Liver (tissue), 9 donors: ENCODE data around the gene AP5Z1. TPM values are rescaled to one million over a fixed set of nuclear protein-coding genes. Genes with fewer than 3 reads are reported as not detected.

Source experiments
- DNase-seq: peaks from one replicate; pipeline ENCODE4 v3.0.0-alpha.2; 2017; ENCODE audit warnings: low spot score
- H3K27ac ChIP-seq, 2 donors: one replicate each; pipeline ENCODE4 v1.7.0; 2013; ENCODE audit warnings: inconsistent platforms in 2 of 2, low read length in 2 of 2, control low read depth in 1 of 2, low read depth in 1 of 2, mild to moderate bottlenecking in 1 of 2
- H3K27me3 ChIP-seq, 4 donors: one replicate each; pipeline versions ENCODE4 v1.6.1 to v1.7.0; 2013; ENCODE audit warnings: low read length in 3 of 4, inconsistent platforms in 1 of 4, mild to moderate bottlenecking in 1 of 4, moderate library complexity in 1 of 4; ENCODE audit not compliant: control insufficient read depth in 4 of 4, insufficient read depth in 4 of 4
- H3K36me3 ChIP-seq, 4 donors: one replicate each; pipeline versions ENCODE4 v1.6.1 to v1.7.0; 2013; ENCODE audit warnings: low read length in 3 of 4, mild to moderate bottlenecking in 3 of 4, low read depth in 1 of 4, moderate library complexity in 1 of 4; ENCODE audit not compliant: control insufficient read depth in 4 of 4, insufficient read depth in 3 of 4
- H3K4me1 ChIP-seq, 4 donors: one replicate each; pipeline versions ENCODE4 v1.6.1 to v1.7.0; 2013; ENCODE audit warnings: low read length in 3 of 4, mild to moderate bottlenecking in 3 of 4, moderate library complexity in 1 of 4; ENCODE audit not compliant: control insufficient read depth in 4 of 4, insufficient read depth in 4 of 4
- H3K4me3 ChIP-seq, 3 donors: one replicate each; pipeline versions ENCODE4 v1.6.1 to v1.7.0; 2013; ENCODE audit warnings: low read length in 3 of 3, control low read depth in 1 of 3, low read depth in 1 of 3, mild to moderate bottlenecking in 1 of 3
- H3K9ac ChIP-seq, 2 donors: one replicate each; pipeline ENCODE4 v1.7.0; 2013; ENCODE audit warnings: low read length in 2 of 2, mild to moderate bottlenecking in 2 of 2, moderate library complexity in 2 of 2, control low read depth in 1 of 2, low read depth in 1 of 2
- H3K9me3 ChIP-seq, 4 donors: one replicate each; pipeline versions ENCODE4 v1.6.1 to v1.7.0; 2013; ENCODE audit warnings: low read length in 3 of 4; ENCODE audit not compliant: control insufficient read depth in 4 of 4
- ATF3 ChIP-seq: IDR thresholded peaks from 2 replicates; pipeline ENCODE4 v1.6.1; 2016; ENCODE audit warnings: antibody characterized with exemption
- CTCF ChIP-seq: fragments of 150-350 bp; IDR thresholded peaks from 2 replicates; pipeline ENCODE4 v1.5.1; 2017; ENCODE audit warnings: improper control_type of control experiment, low read depth, low read length; ENCODE audit not compliant: missing input control
- EGR1 ChIP-seq, 2 donors: IDR thresholded peaks; 2 replicates each; pipeline ENCODE4 v1.6.1; 2016 to 2018; ENCODE audit warnings: antibody characterized with exemption in 2 of 2, low read depth in 2 of 2
- FOXA1 ChIP-seq: IDR thresholded peaks from 2 replicates; pipeline ENCODE4 v1.6.1; 2016; ENCODE audit warnings: antibody characterized with exemption
- FOXA2 ChIP-seq: IDR thresholded peaks from 2 replicates; pipeline ENCODE4 v1.6.1; 2016; ENCODE audit warnings: antibody characterized with exemption
- GABPA ChIP-seq, 2 donors: IDR thresholded peaks in 1 of 2; conservative IDR thresholded peaks in 1 of 2; 2 replicates each; pipeline ENCODE4 v1.6.1; 2016; ENCODE audit warnings: antibody characterized with exemption in 2 of 2, mild to moderate bottlenecking in 1 of 2, moderate library complexity in 1 of 2
- HNF4A ChIP-seq, 2 donors: conservative IDR thresholded peaks; 2 replicates each; pipeline ENCODE4 v1.6.1; 2016; ENCODE audit warnings: antibody characterized with exemption in 2 of 2, mild to moderate bottlenecking in 2 of 2
- HNF4G ChIP-seq: IDR thresholded peaks from 2 replicates; pipeline ENCODE4 v1.6.1; 2016; ENCODE audit warnings: antibody characterized with exemption
- JUND ChIP-seq, 2 donors: IDR thresholded peaks; 2 replicates each; pipeline ENCODE4 v1.6.1; 2016; ENCODE audit warnings: antibody characterized with exemption in 2 of 2
- MAX ChIP-seq: IDR thresholded peaks from 2 replicates; pipeline ENCODE4 v1.6.1; 2016; ENCODE audit warnings: antibody characterized with exemption
- NR2F2 ChIP-seq: IDR thresholded peaks from 2 replicates; pipeline ENCODE4 v1.6.1; 2016; ENCODE audit warnings: antibody characterized with exemption
- RAD21 ChIP-seq, 2 donors: IDR thresholded peaks; 2 replicates each; pipeline ENCODE4 v1.6.1; 2016; ENCODE audit warnings: antibody characterized with exemption in 2 of 2, mild to moderate bottlenecking in 2 of 2
- REST ChIP-seq: IDR thresholded peaks from 2 replicates; pipeline ENCODE4 v1.6.1; 2016; ENCODE audit warnings: antibody characterized with exemption, mild to moderate bottlenecking
- RXRA ChIP-seq, 2 donors: IDR thresholded peaks; 2 replicates each; pipeline ENCODE4 v1.6.1; 2017 to 2018; ENCODE audit warnings: antibody characterized with exemption in 2 of 2, mild to moderate bottlenecking in 1 of 2
- SP1 ChIP-seq: IDR thresholded peaks from 2 replicates; pipeline ENCODE4 v1.6.1; 2018; ENCODE audit warnings: antibody characterized with exemption, mild to moderate bottlenecking
- TAF1 ChIP-seq: conservative IDR thresholded peaks from 2 replicates; pipeline ENCODE4 v1.6.1; 2016; ENCODE audit warnings: antibody characterized with exemption, mild to moderate bottlenecking
- YY1 ChIP-seq: IDR thresholded peaks from 2 replicates; pipeline ENCODE4 v1.6.1; 2016; ENCODE audit warnings: antibody characterized with exemption, mild to moderate bottlenecking
- ZBTB33 ChIP-seq: IDR thresholded peaks from 2 replicates; pipeline ENCODE4 v1.6.1; 2016; ENCODE audit warnings: antibody characterized with exemption
- WGBS: extraction: QIAGEN DNeasy Blood & Tissue Kit; methylation state at CpG from one replicate; pipeline ENCODE4 v1.1.7; 2013; 5-methylcytosine and 5-hydroxymethylcytosine counted together
- polyA plus RNA-seq, 2 donors: library from polyadenylated mRNA; stranded (reverse) in 1 of 2; unstranded in 1 of 2; fragments of 200-250 nt in 1 of 2; fragments of >200 nt in 1 of 2; fragmentation: Nextera tagmentation in 1 of 2; extraction: Ambion mirVana in 1 of 2; gene quantifications; one replicate each; pipeline versions ENCODE4 v1.2.1 to v1.2.3, GENCODE V29; 2013 to 2015
- total RNA-seq, 2 donors: library from RNA; depleted of rRNA; stranded (reverse); fragments of >200 nt; gene quantifications; one replicate each; pipeline ENCODE4 v1.2.3, GENCODE V29; 2014
- donor health status: healthy.
- donor health status: healthy.
- donor health status: healthy.
- donor health status: healthy.
- donor health status: healthy.

AP5Z1 gene
- total and polyA plus RNA-seq, 4 donors, result 10.2 to 16.0 (median 14.2) TPM

GRCh38 chr7:4788627-4789189 is 13.3 kb downstream of the AP5Z1 start:
- H3K9me3 ChIP-seq, result no peaks in the 10 kb centered on the region
- H3K4me3 ChIP-seq, result no peak overlapping the region
- no peaks in the 10 kb centered on the region for H3K27me3 ChIP-seq
- 96% methylated on average over 27 of the region's 27 CpGs for WGBS
- peaks cover 20 to 78% (median 31%) of the 10 kb centered on the region in 4 donors for H3K36me3 ChIP-seq
- H3K27ac ChIP-seq, result no peak overlapping the region
- DNase-seq, result no peak
- TF ChIP-seq CTCF (no peak), ZBTB33 (no peak), REST (no peak), FOXA2 (no peak), GABPA (IDR thresholded peaks at IDR 0.05 in 1 of 2, conservative IDR thresholded peaks at IDR 0.05 in 1 of 2) (no peak), FOXA1 (no peak), YY1 (no peak), SP1 (no peak), HNF4A (conservative IDR thresholded peaks at IDR 0.05) (no peak), RXRA (IDR thresholded peaks at IDR 0.05) (no peak), EGR1 (IDR thresholded peaks at IDR 0.05; ENCODE audit: low read depth in 2 of 2) (no peak), RAD21 (IDR thresholded peaks at IDR 0.05) (no peak), HNF4G (no peak), JUND (IDR thresholded peaks at IDR 0.05) (no peak), MAX (no peak), NR2F2 (no peak), TAF1 (no peak), ATF3 (no peak)
- peaks cover 0 to 3% (median 0%) of the 10 kb centered on the region in 4 donors for H3K4me1 ChIP-seq
- no peak overlapping the region for H3K9ac ChIP-seq
